Right atrium auricular region (tissue), 2 donors: ENCODE results near the gene LMNB1. TPM values are rescaled to one million over a fixed set of nuclear protein-coding genes. Genes with fewer than 3 reads are reported as not detected.
"Not testable (repeated sequence)": the region's sequence is repeated elsewhere in the genome, so short reads cannot be mapped to it uniquely, and the experiment has no call there.

ENCODE experiments used
- DNase-seq: peaks from one replicate; pipeline ENCODE4 v3.0.0-alpha.2; 2019; ENCODE audit warnings: low spot score
- H3K27ac ChIP-seq, 2 donors: fragments of 200-600 bp; sonication (generic); 1 replicate in 1 of 2; 2 replicates in 1 of 2; pipeline ENCODE4 v1.5.1; 2016 to 2019
- H3K27me3 ChIP-seq, 2 donors: fragments of 200-600 bp; sonication (generic); one replicate each; pipeline versions ENCODE4 v1.5.1 to v1.6.0; 2017 to 2019
- H3K36me3 ChIP-seq: fragments of 200-600 bp; sonication (generic); one replicate; pipeline ENCODE4 v1.5.1; 2016
- H3K4me1 ChIP-seq, 2 donors: fragments of 200-600 bp; sonication (generic); one replicate each; pipeline versions ENCODE4 v1.5.1 to v1.6.0; 2017 to 2019
- H3K4me3 ChIP-seq, 2 donors: fragments of 200-600 bp; sonication (generic); 1 replicate in 1 of 2; 2 replicates in 1 of 2; pipeline ENCODE4 v1.5.1; 2017 to 2019; ENCODE audit warnings: mild to moderate bottlenecking in 1 of 2, moderate library complexity in 1 of 2
- H3K9me3 ChIP-seq, 2 donors: fragments of 200-600 bp; sonication (generic); one replicate each; pipeline ENCODE4 v1.5.1; 2019
- total RNA-seq, 2 donors: library from RNA; depleted of rRNA; stranded (reverse); fragments of >200 nt; gene quantifications; one replicate each; pipeline ENCODE4 v1.1.0, GENCODE V29; 2016
- TF ChIP-seq, protein P1 (sequence below), 2 donors: fragments of 200-600 bp; sonication (generic); IDR thresholded peaks; one replicate each; pipeline ENCODE4 v1.5.1; 2019; ENCODE audit warnings: antibody characterized with exemption in 2 of 2

LMNB1 gene
- total RNA-seq, 2 donors from 2014 or later: 2.5 to 2.6 TPM

- H3K36me3 ChIP-seq: no peaks in the 10 kb centered on the region
- H3K4me1 ChIP-seq: no peaks in the 10 kb centered on the region
- no peaks in the 10 kb centered on the region for H3K27me3 ChIP-seq
- TF ChIP-seq, protein P1, sequence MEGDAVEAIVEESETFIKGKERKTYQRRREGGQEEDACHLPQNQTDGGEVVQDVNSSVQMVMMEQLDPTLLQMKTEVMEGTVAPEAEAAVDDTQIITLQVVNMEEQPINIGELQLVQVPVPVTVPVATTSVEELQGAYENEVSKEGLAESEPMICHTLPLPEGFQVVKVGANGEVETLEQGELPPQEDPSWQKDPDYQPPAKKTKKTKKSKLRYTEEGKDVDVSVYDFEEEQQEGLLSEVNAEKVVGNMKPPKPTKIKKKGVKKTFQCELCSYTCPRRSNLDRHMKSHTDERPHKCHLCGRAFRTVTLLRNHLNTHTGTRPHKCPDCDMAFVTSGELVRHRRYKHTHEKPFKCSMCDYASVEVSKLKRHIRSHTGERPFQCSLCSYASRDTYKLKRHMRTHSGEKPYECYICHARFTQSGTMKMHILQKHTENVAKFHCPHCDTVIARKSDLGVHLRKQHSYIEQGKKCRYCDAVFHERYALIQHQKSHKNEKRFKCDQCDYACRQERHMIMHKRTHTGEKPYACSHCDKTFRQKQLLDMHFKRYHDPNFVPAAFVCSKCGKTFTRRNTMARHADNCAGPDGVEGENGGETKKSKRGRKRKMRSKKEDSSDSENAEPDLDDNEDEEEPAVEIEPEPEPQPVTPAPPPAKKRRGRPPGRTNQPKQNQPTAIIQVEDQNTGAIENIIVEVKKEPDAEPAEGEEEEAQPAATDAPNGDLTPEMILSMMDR (IDR thresholded peaks at IDR 0.05): no peak
- H3K9me3 ChIP-seq: no peaks in the 10 kb centered on the region
- H3K27ac ChIP-seq: no peak overlapping the region
- no peak overlapping the region for H3K4me3 ChIP-seq
- no peak for DNase-seq
These were observed 16.2 kb downstream of the LMNB1 start for GRCh38 chr5:126793097-126793496.

DNA sequence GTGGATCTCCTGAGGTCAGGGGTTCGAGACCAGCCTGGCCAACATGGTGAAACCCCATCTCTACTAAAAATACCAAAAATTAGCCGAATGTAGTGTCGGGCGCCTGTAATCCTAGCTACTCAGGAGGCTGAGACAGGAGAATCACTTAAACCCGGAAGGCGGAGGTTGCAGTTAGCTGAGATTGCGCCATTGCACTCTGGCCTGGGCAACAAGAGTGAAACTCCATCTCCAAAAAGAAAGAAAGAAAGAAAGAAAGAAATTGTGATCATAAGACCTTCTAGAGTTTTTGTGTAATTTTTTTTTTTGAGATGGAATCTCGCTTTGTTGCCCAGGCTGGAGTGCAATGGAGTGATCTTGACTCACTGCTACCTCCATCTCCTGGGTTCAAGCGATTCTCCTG is 16.7 kb downstream of the LMNB1 start:
- H3K36me3 ChIP-seq, DNase-seq, H3K4me3 ChIP-seq, H3K9me3 ChIP-seq, H3K27me3 ChIP-seq, H3K4me1 ChIP-seq, H3K27ac ChIP-seq: not testable (repeated sequence)

- H3K36me3 ChIP-seq: no peaks in the 10 kb centered on the region
- no peaks in the 10 kb centered on the region for H3K27me3 ChIP-seq
- no peak overlapping the region for H3K4me3 ChIP-seq
- no peaks in the 10 kb centered on the region for H3K4me1 ChIP-seq
- no peaks in the 10 kb centered on the region for H3K9me3 ChIP-seq
- no peak for DNase-seq
- no peak overlapping the region for H3K27ac ChIP-seq
- TF ChIP-seq, protein P1 (IDR thresholded peaks at IDR 0.05): no peak
These were observed 17.4 kb downstream of the LMNB1 start for GRCh38 chr5:126794157-126794828.

GRCh38 chr5:126799780-126800179 is 22.8 kb downstream of the LMNB1 start:
- H3K27ac ChIP-seq: no peak overlapping the region
- H3K36me3 ChIP-seq: no peaks in the 10 kb centered on the region
- no peaks in the 10 kb centered on the region for H3K4me1 ChIP-seq
- no peak overlapping the region for H3K4me3 ChIP-seq
- DNase-seq: no peak
- no peaks in the 10 kb centered on the region for H3K27me3 ChIP-seq
- TF ChIP-seq, protein P1 (IDR thresholded peaks at IDR 0.05): no peak
- no peaks in the 10 kb centered on the region for H3K9me3 ChIP-seq

- no peaks in the 10 kb centered on the region for H3K4me1 ChIP-seq
- H3K4me3 ChIP-seq: no peak overlapping the region
- H3K9me3 ChIP-seq: no peaks in the 10 kb centered on the region
- TF ChIP-seq, protein P1 (IDR thresholded peaks at IDR 0.05): no peak
- H3K36me3 ChIP-seq: no peaks in the 10 kb centered on the region
- DNase-seq: no peak
- H3K27ac ChIP-seq: no peak overlapping the region
- H3K27me3 ChIP-seq: no peaks in the 10 kb centered on the region
These were observed 24.4 kb downstream of the LMNB1 start for GRCh38 chr5:126801174-126801991.

GRCh38 chr5:126801992-126802294 is 25.0 kb downstream of the LMNB1 start:
- Histone ChIP-seq H3K36me3 (no peaks in the 10 kb centered on the region), H3K27me3 (no peaks in the 10 kb centered on the region), H3K4me1 (no peaks in the 10 kb centered on the region), H3K9me3 (no peaks in the 10 kb centered on the region), H3K4me3 (no peak overlapping the region), H3K27ac (no peak overlapping the region)
- TF ChIP-seq, protein P1 (IDR thresholded peaks at IDR 0.05): peak in 1 of 2 donors; percentile 54
- DNase-seq: no peak
